ENCODE measurements around the gene MRPS11.
"Not testable (repeated sequence)": the region's sequence is repeated elsewhere in the genome, so short reads cannot be mapped to it uniquely, and the experiment has no call there.

Gene MRPS11

DNA sequence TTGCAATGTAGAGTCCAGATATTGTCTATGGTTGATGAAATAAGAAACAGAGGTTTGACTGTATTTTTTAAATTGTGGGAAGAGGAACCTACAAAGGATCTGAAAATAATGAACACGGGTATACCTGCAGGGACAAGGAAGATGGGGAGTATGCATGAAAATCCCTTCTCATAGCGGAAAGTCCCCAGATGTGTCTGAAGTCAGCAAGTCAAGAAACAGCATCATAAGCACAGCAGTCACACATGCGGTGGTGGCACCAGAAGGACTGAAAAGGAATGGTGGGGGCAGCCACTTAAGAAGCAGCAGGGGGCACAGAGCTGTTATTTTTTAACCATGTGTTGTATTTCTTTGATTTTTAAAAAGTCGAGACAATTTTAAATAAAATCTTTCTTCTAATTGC, 4.7 kb downstream of the MRPS11 start:
- no peak for ATAC-seq
- TF ChIP-seq, protein P1, sequence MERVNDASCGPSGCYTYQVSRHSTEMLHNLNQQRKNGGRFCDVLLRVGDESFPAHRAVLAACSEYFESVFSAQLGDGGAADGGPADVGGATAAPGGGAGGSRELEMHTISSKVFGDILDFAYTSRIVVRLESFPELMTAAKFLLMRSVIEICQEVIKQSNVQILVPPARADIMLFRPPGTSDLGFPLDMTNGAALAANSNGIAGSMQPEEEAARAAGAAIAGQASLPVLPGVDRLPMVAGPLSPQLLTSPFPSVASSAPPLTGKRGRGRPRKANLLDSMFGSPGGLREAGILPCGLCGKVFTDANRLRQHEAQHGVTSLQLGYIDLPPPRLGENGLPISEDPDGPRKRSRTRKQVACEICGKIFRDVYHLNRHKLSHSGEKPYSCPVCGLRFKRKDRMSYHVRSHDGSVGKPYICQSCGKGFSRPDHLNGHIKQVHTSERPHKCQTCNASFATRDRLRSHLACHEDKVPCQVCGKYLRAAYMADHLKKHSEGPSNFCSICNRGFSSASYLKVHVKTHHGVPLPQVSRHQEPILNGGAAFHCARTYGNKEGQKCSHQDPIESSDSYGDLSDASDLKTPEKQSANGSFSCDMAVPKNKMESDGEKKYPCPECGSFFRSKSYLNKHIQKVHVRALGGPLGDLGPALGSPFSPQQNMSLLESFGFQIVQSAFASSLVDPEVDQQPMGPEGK (CRISPR knock-in tag; IDR thresholded peaks at IDR 0.05; ENCODE audit: borderline replicate concordance) = no peak
- TF ChIP-seq OSR1 (CRISPR knock-in tag; IDR thresholded peaks at IDR 0.05) (no peak), ZNF8 (CRISPR knock-in tag; IDR thresholded peaks at IDR 0.05) (no peak), CREB5 (CRISPR knock-in tag; IDR thresholded peaks at IDR 0.05; ENCODE audit: low read depth) (no peak), CSDC2 (CRISPR knock-in tag; IDR thresholded peaks at IDR 0.05) (no peak), ZC3H10 (CRISPR knock-in tag; IDR thresholded peaks at IDR 0.05) (no peak), ARNTL (CRISPR knock-in tag; IDR thresholded peaks at IDR 0.05; ENCODE audit: borderline replicate concordance, low read depth) (no peak), TSHZ2 (CRISPR knock-in tag; IDR thresholded peaks at IDR 0.05) (no peak)

DNA sequence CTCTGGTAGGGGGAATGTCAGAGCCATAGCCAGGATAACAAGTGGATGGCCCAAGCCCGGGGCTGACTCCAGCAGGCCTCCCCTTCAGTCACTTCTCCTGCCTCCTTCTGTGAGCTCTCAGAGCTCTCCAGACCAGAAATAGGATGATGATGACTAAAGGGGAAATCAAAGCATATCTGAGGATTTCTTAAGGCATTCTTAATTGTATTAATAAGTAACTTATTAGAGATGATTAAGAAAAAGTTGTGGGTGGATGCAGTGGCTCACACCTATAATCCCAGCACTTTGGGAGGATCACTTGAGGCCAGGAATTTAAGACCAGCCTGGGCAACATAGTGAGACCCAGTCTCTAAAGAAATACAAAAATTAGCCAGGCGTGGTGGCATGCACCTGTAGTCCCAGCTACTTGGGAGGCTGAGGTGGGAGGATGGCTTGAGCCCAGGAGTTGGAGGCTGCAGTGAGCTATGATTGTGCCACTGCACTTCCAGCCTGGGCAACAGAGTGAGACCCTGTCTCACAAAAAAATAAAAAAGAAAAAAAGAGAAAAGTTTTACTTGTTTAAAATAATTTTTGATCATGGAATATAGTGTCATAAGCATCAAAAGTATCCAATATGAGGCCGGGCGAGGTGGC, 6.3 kb downstream of the MRPS11 start:
- ATAC-seq = not testable (repeated sequence)

GRCh38 chr15:88476635-88477060, 9.1 kb downstream of the MRPS11 start:
- ATAC-seq = peak; percentile 73
- TF ChIP-seq ARNTL (CRISPR knock-in tag; IDR thresholded peaks at IDR 0.05; ENCODE audit: borderline replicate concordance, low read depth) (no peak), POU6F1 (CRISPR knock-in tag; IDR thresholded peaks at IDR 0.05; ENCODE audit: borderline replicate concordance, low read depth) (no peak), TCF4 (CRISPR knock-in tag; IDR thresholded peaks at IDR 0.05; ENCODE audit: borderline replicate concordance) (no peak), SNAI2 (CRISPR knock-in tag; IDR thresholded peaks at IDR 0.05) (no peak), ZNF8 (CRISPR knock-in tag; IDR thresholded peaks at IDR 0.05) (no peak), ISL1 (CRISPR knock-in tag; IDR thresholded peaks at IDR 0.05) (no peak), CREB5 (CRISPR knock-in tag; IDR thresholded peaks at IDR 0.05; ENCODE audit: low read depth) (no peak), BACH2 (CRISPR knock-in tag; IDR thresholded peaks at IDR 0.05; ENCODE audit: borderline replicate concordance) (no peak), OSR1 (CRISPR knock-in tag; IDR thresholded peaks at IDR 0.05) (no peak), RARB (CRISPR knock-in tag; IDR thresholded peaks at IDR 0.05) (no peak), ZNF565 (CRISPR knock-in tag; conservative IDR thresholded peaks at IDR 0.05; ENCODE audit: low read depth) (no peak), PPARA (CRISPR knock-in tag; IDR thresholded peaks at IDR 0.05; ENCODE audit: borderline replicate concordance) (no peak), ZFP30 (CRISPR knock-in tag; IDR thresholded peaks at IDR 0.05) (no peak), ZC3H10 (CRISPR knock-in tag; IDR thresholded peaks at IDR 0.05) (no peak), TOX (CRISPR knock-in tag; IDR thresholded peaks at IDR 0.05; ENCODE audit: borderline replicate concordance) (no peak), TSHZ2 (CRISPR knock-in tag; IDR thresholded peaks at IDR 0.05) (no peak), CSDC2 (CRISPR knock-in tag; IDR thresholded peaks at IDR 0.05) (no peak)
- TF ChIP-seq, protein P2, sequence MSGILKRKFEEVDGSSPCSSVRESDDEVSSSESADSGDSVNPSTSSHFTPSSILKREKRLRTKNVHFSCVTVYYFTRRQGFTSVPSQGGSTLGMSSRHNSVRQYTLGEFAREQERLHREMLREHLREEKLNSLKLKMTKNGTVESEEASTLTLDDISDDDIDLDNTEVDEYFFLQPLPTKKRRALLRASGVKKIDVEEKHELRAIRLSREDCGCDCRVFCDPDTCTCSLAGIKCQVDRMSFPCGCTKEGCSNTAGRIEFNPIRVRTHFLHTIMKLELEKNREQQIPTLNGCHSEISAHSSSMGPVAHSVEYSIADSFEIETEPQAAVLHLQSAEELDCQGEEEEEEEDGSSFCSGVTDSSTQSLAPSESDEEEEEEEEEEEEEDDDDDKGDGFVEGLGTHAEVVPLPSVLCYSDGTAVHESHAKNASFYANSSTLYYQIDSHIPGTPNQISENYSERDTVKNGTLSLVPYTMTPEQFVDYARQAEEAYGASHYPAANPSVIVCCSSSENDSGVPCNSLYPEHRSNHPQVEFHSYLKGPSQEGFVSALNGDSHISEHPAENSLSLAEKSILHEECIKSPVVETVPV (CRISPR knock-in tag; IDR thresholded peaks at IDR 0.05) = no peak
